Measurements from ENCODE around the gene NEUROG2.

Gene NEUROG2

DNA sequence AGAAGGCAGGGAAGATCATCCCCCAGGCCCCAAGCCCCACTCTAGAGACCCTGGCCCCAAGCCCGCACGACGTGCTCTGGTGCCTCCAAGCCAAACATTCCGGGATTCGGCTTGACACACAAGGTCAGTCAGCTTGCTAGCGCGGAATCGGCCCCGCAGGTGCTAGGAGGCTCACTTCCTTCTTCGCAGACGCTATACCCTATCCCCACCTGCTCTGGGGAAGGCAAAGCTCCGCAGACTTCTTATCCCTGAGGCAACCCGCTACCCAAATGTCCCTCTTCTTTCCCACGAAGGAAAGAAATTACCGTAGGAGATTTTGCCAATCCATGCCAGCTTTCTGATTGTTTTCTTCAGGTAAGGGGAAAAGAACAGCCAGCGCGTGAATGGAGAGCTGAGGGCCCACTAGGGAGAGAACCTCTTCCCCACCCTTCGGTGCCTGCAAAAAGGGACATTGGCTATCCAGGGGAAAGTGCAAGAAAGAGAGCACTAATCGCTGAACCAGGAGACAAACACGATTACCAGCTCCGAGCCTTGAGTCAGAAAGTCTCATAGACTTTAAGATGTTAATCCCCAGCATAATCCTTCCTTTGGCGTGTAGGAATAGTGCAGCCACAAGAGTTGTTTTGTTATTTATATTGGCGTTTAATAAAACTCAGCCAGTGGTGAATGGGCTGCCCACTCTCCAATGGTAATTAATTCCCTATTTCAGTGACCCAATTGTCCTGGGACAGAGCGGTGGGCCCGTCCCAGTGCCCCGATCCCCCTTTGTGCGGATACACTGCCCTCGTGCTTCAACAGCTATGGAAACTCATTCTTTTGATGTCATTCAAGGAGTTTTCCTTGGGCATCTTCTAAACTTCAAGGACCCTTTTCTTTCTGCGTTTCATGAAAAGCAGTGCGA lies 5.4 kb upstream of the NEUROG2 start:
- DNase-seq (ENCODE audit: low read depth in 2 of 2) = no peak

- no peak for DNase-seq (ENCODE audit: low read depth in 2 of 2)
These were observed 4.7 kb upstream of the NEUROG2 start for GRCh38 chr4:112520598-112521122.

- DNase-seq (ENCODE audit: low read depth in 2 of 2) = no peak
These were observed 4.0 kb upstream of the NEUROG2 start for GRCh38 chr4:112519689-112520597.

DNA sequence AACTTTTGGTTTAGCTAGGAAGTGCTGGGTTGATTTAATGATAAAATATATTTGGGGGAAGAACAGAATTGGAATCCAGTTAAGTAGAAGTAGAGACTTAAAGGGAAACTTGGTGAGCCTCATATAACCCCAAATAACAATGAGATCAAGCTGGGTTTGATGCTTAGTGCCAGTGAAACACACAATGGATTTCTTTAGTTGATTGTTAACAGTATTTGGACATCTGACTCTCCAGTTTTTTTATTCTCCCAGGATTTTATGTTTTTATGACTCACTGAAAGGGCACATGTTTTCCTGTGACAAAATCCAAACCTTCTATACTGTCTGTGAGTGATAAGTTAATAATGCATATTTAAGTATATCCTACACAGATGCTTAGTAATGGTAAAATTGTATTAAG lies 2.7 kb upstream of the NEUROG2 start:
- DNase-seq (ENCODE audit: low read depth in 2 of 2) = no peak

DNA sequence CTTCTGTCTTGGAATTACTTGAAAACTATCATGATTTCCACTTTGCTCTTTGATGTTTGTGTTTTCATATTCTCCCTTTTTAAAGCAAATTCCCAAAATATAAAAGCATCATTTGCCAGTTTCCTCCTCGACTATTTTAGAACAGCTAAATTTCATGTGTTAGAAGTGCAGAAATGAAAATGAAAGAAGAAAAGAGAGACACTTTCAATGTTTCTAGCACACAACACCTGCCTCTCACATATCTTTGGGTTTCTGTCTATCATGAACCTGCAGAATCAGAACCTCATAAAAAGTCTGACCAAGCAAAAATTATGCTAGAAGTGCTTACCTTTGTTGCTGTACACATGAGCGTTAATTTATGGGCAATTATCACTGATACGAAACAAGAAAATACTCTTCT lies 1.9 kb upstream of the NEUROG2 start:
- DNase-seq (ENCODE audit: low read depth in 2 of 2) = no peak

DNA sequence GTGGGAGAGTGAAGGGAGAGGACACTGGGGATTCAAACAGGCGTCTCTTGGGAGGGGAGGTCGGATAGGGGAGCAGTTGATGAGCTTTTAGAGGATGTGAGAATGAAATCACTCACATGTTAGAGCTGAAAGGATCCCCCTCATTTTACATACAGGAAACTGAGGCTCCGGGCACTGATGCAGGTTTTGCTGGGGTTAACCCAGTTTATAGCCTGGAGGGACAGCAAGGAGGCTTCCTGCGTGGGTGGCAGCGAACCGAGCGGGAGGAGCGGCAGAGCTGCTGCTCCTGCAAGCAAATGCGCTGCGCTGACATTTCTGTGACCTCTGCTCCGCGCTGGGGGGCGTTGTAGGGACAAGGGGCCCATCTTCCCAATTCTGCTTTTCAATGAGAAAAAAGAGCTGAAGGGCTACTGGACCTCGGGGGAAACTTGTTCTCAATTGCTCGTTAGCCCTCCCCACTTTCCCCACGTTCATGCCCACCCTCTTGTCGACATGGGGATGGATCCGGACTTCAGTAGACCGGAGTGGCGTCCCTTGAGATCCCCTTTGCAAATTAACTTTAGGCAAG lies 1.2 kb upstream of the NEUROG2 start:
- no peak for DNase-seq (ENCODE audit: low read depth in 2 of 2)

DNA sequence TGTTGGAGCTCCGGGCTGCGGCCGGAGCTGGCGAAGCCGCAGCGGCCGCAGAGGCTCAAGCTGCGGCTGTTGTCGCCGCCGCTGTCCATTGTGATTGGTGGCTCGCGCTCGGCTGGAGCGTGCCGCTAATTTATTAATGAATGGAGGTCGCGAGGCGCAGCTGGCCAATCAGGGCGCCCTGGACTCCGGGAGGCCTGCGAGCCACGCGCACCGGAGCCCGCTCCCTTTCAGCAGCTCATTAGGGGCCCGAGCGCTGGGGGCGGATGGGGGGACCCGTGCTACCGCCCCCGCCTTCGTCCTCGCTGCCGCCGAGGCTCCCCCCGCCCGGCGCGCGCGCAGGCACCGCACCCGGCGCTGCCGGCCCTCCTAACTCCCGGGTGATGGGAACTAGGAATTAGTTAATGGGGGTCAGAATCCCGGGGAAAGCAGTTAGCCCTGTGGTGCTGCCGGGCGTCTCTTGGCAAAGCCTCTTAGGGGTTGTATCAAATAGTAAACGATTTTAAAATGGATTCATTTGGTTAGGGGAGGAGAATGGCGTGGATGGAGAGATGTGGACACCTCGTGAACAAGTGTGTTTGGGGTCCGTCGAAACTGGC lies 589 bp upstream of the NEUROG2 start:
- DNase-seq (ENCODE audit: low read depth in 2 of 2) = no peak

DNA sequence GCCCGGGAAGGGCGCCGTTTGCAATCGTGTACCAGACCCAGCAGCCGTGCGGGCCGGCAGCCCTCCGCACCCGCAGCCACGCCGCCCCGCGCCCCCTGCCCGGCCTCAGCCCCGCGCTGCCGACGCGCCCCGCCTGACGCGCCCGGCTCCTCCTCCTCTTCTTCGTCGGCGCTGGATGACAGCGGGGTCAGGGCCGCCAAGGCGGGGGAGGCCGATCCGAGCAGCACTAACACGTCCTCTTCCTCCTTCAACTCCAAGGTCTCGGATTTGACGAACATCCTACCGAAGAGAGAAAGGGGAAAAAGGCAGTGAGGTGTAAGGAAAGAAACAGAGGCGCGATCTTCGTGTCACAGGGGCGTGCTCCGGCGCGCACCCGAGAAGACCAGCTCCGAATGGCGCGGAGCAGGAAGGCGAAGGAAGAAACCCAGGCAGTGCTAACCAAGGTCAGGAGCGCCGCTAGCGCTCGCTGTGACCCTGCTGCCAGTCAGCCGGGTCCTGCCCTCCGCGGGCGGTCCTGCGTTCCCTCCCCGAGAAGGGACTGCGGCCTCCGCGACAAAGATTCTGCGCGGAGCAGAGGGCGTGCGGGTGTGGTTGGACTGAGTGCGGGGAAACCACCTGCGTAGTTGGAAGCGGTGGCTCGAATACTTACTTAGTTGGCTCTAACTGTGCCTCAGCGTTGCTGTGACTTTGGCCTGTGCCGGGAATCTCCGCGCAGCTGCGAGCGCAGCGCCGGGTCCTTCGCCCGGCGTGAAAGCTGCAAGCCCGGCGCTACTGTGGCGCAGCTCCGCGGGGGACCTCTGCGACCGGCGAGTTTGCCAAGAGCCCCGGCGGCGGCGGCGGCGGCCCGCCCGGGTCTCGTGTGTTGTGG lies 548 bp downstream of the NEUROG2 start:
- DNase-seq (ENCODE audit: low read depth in 2 of 2) = no peak

DNA sequence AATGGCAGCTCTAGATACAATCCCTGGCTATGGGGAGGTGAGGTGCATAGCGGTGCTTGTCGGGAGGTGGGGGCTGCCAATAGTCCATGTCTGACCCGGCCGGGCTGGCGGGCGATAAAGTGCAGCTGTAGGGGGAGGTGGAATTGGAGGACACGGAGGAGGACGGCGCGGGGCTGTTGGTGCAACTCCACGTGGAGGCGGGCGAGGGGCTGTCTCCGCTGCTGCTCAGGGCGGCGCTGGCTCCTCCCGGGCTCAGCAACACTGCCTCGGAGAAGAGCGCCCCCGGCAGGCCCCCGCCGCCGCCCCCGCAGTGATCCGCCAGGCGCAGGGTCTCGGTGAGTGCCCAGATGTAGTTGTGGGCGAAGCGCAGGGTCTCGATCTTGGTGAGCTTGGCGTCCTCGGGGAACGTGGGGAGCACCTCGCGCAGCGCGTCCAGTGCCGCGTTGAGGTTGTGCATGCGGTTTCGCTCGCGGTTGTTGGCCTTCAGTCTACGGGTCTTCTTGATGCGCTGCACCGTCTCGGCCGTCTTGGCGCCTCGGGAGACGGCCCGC lies 1.3 kb downstream of the NEUROG2 start:
- no peak for DNase-seq (ENCODE audit: low read depth in 2 of 2)

DNA sequence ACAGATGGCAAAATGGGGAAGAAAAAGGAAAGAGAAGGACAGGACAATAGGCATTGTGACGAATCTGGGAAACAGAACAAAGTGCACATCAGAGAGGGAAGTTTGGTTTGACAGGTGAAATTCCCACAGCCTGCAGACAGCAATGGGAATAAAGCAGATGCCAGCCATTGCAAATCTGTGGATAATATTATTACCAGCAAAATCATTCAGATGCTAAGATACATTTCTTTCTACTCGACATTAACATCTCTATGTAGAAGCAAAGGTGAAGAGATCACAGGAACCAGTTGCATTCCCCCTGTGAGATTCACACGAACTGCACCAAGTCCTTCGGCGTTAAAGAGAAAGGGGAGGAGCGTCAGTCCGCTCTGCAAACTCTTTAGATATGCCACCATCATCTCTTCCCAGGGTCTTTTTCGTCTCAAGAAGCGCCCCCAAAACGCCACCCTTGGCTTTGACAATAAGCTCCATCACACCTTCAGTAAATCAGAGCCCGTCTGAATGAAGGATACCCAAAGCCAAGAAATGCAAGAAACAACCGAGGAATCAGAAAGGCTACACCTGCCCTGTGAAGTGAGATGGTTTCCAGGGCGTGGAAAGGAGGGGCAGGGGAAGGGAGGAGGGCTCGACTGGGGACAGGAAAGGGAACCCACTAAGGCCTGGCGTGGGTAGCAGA lies 1.9 kb downstream of the NEUROG2 start:
- no peak for DNase-seq (ENCODE audit: low read depth in 2 of 2)

DNA sequence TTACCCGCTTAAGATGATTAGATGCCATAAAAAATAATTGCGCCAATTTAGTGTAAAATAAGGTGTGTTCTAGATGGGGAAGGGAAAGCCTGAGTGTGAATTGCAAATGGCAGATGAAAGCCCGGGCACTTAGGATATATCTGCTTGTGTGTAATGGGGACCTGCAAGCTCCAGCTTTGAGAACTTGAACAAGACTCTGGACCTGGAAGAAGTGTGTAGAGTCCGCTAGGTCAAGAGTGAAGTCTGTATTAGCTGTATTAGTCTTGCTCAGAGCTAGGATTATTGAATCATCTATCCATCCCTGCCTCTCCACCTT lies 4.2 kb downstream of the NEUROG2 start:
- no peak for DNase-seq (ENCODE audit: low read depth in 2 of 2)

DNA sequence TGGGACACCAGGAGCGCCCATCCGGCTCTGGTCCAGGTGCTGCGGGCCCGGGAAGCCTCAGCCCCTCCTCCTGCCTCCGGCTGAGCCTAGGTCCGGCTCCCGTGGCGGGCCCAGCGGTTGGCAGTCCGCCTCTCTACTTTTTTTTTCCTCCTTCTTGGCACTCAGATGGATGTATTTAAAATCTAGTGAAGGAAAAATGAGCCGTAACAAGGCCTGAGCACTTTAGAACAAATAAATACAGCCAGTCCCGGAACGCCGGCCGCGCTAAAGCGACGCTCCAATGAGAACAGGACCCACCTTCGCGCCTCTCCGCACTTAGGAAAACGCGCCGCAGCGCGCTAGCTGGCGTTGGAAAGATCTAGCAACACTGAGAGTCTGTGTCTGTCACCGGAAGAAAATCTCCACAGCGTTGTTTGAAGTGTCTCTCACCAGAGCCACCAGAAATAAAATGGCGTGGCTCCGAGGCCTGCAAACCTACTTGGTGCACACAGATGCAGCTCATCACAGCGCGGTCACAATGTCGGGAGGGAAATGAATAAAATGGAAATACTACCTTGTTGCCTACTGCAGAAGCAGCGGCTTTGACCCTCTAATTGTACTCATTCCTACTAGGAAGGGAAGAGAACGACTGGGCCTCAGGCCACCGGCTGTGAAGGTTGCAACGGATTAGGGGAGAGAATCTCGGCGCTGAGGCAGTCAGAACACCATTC lies 4.7 kb downstream of the NEUROG2 start:
- no peak for DNase-seq (ENCODE audit: low read depth in 2 of 2)

- no peak for DNase-seq (ENCODE audit: low read depth in 2 of 2)
These were observed 5.5 kb downstream of the NEUROG2 start for GRCh38 chr4:112510291-112511092.

GRCh38 chr4:112509243-112510141 lies 6.5 kb downstream of the NEUROG2 start:
- no peak for DNase-seq (ENCODE audit: low read depth in 2 of 2)

DNA sequence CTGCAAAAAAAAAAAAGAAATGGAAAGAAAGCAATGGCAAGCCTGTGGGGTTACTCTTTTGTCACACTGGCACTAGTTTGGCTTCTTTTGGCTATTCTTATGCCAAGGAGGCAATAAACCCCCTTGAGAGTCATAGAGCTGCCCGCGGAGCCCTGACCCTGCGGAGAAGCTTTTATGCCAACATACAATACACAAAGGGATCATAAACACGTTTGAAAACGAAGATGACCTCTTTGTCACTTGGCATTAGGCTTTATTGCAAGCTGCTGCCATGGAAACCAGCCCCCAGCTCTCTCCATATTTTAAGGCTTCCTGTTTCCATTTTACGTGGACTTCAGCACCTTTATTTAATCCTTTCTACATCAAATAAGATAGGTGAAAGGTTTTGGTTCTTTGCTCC lies 7.6 kb downstream of the NEUROG2 start:
- DNase-seq (ENCODE audit: low read depth in 2 of 2) = no peak

DNA sequence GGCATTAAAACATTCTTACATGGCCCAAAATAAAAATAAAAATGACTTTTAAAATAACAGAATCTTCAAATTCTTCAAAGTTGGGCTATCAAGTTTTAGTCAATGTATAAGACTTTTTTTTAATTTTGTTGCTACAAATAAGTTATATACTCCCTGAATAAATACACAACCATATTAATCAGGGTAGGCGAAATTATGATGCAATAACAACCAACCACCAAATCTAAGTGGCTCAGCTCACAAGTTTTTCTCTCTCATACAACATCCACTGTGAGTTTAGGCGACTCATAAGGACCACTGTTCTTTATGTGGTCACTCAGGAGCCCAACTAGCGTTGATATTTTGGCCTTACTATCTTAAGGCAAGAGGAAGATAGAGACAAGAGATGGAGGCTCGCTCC lies 11.2 kb downstream of the NEUROG2 start:
- DNase-seq (ENCODE audit: low read depth in 2 of 2) = no peak

DNA sequence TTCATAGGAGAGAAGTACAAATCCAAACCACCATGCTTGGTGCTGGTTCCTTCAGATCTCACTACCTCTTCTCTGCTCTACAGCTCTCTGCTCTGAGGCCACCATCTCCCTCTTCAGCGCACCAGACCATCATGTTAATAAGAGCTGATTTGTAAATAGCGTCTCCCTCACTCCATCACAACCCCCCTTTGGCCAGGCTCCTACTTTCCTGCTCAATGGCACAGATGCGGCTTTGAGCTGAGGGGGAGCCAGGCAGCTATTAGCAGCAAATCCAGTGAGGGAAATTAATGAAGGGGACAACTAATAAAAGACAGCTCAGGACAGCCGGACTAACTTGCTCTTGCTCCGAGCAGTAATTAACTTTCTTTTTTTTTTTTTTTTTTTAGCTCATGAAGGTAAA lies 13.1 kb downstream of the NEUROG2 start:
- no peak for DNase-seq (ENCODE audit: low read depth in 2 of 2)

DNA sequence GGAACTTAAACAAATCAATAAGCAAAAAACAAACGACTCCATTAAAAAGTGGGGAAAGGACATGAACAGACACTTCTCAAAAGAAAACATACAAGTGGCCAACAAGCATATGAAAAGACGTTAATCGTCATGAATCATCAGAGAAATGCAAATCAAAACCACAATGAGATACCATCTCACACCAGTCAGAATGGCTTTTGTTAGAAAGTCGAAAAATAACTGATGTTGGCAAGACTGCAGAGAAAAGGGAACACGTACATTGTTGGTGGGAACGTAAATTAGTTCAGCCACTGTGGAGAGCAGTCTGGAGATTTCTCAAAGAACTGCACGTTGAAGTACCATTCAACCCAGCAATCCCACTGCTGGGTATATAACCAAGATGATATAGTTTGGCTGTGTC lies 23.7 kb downstream of the NEUROG2 start:
- no peak for DNase-seq (ENCODE audit: low read depth in 2 of 2)
